Keratinocyte (primary cell): ENCODE measurements around the gene TLE6.

Experiments
- EZH2 ChIP-seq: IDR thresholded peaks from one replicate; pipeline ENCODE4 v1.6.1; 2012; ENCODE audit warnings: inconsistent platforms, mild to moderate bottlenecking, low read length, moderate library complexity
- TF ChIP-seq, protein P1 (sequence below), 3 experiments: IDR thresholded peaks in 1 of 3; conservative IDR thresholded peaks in 1 of 3; optimal IDR thresholded peaks in 1 of 3; 2 replicates in 2 of 3; 3 replicates in 1 of 3; pipeline versions ENCODE3 to v1.5.1; 2011; ENCODE audit warnings: low read length in 3 of 3, mild to moderate bottlenecking in 3 of 3, moderate library complexity in 2 of 3, control low read depth in 1 of 3, inconsistent platforms in 1 of 3; ENCODE audit not compliant: insufficient read depth in 2 of 3; ENCODE audit errors: extremely low read depth in 1 of 3

DNA sequence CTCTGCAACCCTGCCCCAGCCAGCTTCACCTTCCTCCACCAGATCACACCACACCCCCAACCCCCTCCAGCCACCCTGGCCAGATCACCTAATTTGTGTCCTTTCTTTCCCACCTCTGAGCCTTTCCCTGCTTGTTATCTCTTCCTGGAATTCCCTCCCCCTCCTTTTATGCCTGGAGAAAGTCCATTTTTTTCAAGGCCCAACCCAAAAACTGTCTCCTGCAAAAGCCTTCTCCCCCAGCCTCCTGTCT is 57.0 kb downstream of the TLE6 start:
- TF ChIP-seq EZH2 = no peak
- TF ChIP-seq, protein P1, sequence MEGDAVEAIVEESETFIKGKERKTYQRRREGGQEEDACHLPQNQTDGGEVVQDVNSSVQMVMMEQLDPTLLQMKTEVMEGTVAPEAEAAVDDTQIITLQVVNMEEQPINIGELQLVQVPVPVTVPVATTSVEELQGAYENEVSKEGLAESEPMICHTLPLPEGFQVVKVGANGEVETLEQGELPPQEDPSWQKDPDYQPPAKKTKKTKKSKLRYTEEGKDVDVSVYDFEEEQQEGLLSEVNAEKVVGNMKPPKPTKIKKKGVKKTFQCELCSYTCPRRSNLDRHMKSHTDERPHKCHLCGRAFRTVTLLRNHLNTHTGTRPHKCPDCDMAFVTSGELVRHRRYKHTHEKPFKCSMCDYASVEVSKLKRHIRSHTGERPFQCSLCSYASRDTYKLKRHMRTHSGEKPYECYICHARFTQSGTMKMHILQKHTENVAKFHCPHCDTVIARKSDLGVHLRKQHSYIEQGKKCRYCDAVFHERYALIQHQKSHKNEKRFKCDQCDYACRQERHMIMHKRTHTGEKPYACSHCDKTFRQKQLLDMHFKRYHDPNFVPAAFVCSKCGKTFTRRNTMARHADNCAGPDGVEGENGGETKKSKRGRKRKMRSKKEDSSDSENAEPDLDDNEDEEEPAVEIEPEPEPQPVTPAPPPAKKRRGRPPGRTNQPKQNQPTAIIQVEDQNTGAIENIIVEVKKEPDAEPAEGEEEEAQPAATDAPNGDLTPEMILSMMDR (optimal IDR thresholded peaks at IDR 0.05 in 1 of 3, IDR thresholded peaks at IDR 0.05 in 1 of 3, conservative IDR thresholded peaks at IDR 0.05 in 1 of 3; ENCODE audit: extremely low read depth in 1 of 3, insufficient read depth in 2 of 3, low read length in 3 of 3) = no peak
